HL-60 (cell line): ENCODE measurements around the gene MEX3B.

ENCODE experiments used
- DNase-seq, 2 experiments: peaks; one replicate each; pipeline ENCODE4 v3.0.0-alpha.2; 2010 to 2020; ENCODE audit warnings: low read depth in 1 of 2, low spot score in 1 of 2
- H3K27ac ChIP-seq: fragments of 250-450 bp; sonication (Bioruptor Pico); replicated peaks from 2 replicates; pipeline ENCODE4 v1.5.1; 2020; ENCODE audit warnings: mild to moderate bottlenecking, moderate library complexity
- H3K27me3 ChIP-seq: fragments of 250-450 bp; sonication (Bioruptor Pico); 2 replicates; pipeline ENCODE4 v1.5.1; 2021; ENCODE audit warnings: mild to moderate bottlenecking, moderate library complexity; ENCODE audit not compliant: insufficient read depth, poor library complexity, severe bottlenecking
- H3K4me3 ChIP-seq: replicated peaks from 2 replicates; pipeline ENCODE4 v1.5.1; 2011; ENCODE audit warnings: mild to moderate bottlenecking, control low read depth, low read length; ENCODE audit not compliant: insufficient read depth
- GABPA ChIP-seq: IDR thresholded peaks from 2 replicates; pipeline ENCODE4 v1.6.1; 2012; ENCODE audit warnings: low read depth
- POLR2AphosphoS5 ChIP-seq: IDR thresholded peaks from 2 replicates; pipeline ENCODE4 v1.6.1; 2012; ENCODE audit warnings: low read depth
- SPI1 ChIP-seq: IDR thresholded peaks from 2 replicates; pipeline ENCODE4 v1.6.1; 2012; ENCODE audit warnings: low read depth, mild to moderate bottlenecking, borderline replicate concordance
- TF ChIP-seq, protein P1 (sequence below): IDR thresholded peaks from one replicate; pipeline ENCODE4 v1.5.1; 2011; ENCODE audit warnings: low read length, control low read depth, inconsistent platforms; ENCODE audit not compliant: insufficient read depth
- TF ChIP-seq, protein P2 (sequence below): IDR thresholded peaks from 2 replicates; pipeline ENCODE4 v1.6.1; 2012; ENCODE audit warnings: low read depth; ENCODE audit not compliant: insufficient replicate concordance

MEX3B gene

DNA sequence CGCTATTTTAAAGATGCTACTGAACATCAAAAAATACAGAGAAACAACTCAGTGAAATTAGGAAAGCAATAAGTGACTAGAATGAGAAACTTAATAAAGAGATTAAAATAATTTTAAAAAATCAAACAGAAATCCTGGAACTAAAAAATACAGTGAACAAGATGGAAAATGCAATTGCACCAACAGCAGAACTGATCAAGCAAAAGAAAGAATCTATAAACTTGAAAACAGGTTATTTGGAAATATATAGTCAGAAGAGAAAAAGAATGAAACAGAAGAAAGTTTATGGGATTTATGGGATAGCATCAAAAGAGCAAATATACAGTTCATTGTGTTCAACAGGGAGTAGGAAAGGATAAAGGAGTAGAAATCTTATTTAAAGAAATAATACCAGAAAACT lies 53.3 kb downstream of the MEX3B start:
- no peak for DNase-seq
- TF ChIP-seq, protein P1, sequence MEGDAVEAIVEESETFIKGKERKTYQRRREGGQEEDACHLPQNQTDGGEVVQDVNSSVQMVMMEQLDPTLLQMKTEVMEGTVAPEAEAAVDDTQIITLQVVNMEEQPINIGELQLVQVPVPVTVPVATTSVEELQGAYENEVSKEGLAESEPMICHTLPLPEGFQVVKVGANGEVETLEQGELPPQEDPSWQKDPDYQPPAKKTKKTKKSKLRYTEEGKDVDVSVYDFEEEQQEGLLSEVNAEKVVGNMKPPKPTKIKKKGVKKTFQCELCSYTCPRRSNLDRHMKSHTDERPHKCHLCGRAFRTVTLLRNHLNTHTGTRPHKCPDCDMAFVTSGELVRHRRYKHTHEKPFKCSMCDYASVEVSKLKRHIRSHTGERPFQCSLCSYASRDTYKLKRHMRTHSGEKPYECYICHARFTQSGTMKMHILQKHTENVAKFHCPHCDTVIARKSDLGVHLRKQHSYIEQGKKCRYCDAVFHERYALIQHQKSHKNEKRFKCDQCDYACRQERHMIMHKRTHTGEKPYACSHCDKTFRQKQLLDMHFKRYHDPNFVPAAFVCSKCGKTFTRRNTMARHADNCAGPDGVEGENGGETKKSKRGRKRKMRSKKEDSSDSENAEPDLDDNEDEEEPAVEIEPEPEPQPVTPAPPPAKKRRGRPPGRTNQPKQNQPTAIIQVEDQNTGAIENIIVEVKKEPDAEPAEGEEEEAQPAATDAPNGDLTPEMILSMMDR: no peak
- TF ChIP-seq SPI1: no peak
- no peak for TF ChIP-seq POLR2AphosphoS5
- TF ChIP-seq GABPA: no peak
- TF ChIP-seq, protein P2, sequence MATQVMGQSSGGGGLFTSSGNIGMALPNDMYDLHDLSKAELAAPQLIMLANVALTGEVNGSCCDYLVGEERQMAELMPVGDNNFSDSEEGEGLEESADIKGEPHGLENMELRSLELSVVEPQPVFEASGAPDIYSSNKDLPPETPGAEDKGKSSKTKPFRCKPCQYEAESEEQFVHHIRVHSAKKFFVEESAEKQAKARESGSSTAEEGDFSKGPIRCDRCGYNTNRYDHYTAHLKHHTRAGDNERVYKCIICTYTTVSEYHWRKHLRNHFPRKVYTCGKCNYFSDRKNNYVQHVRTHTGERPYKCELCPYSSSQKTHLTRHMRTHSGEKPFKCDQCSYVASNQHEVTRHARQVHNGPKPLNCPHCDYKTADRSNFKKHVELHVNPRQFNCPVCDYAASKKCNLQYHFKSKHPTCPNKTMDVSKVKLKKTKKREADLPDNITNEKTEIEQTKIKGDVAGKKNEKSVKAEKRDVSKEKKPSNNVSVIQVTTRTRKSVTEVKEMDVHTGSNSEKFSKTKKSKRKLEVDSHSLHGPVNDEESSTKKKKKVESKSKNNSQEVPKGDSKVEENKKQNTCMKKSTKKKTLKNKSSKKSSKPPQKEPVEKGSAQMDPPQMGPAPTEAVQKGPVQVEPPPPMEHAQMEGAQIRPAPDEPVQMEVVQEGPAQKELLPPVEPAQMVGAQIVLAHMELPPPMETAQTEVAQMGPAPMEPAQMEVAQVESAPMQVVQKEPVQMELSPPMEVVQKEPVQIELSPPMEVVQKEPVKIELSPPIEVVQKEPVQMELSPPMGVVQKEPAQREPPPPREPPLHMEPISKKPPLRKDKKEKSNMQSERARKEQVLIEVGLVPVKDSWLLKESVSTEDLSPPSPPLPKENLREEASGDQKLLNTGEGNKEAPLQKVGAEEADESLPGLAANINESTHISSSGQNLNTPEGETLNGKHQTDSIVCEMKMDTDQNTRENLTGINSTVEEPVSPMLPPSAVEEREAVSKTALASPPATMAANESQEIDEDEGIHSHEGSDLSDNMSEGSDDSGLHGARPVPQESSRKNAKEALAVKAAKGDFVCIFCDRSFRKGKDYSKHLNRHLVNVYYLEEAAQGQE: no peak

More for the DNA sequence above, 53.3 kb downstream of the MEX3B start:
- Histone ChIP-seq H3K4me3 (no peak overlapping the region), H3K27me3 (no peaks in the 10 kb centered on the region), H3K27ac (no peak overlapping the region)
